ENCODE measurements around the gene GCLM.
A peak's percentile ranks its signal among the peaks of the same experiment; 100 is the strongest.

GCLM gene

GRCh38 chr1:93846206-93846991, 62.8 kb downstream of the GCLM start:
- DNase-seq (ENCODE audit: low spot score) = peak; percentile 74

- peak; percentile 31 for DNase-seq (ENCODE audit: low spot score)
Measured at GRCh38 chr1:93845538-93846205, 63.6 kb downstream of the GCLM start.

GRCh38 chr1:93844262-93845045, 64.8 kb downstream of the GCLM start:
- DNase-seq (ENCODE audit: low spot score) = peak; percentile 87

GRCh38 chr1:93842750-93843500, 66.3 kb downstream of the GCLM start:
- no peak for DNase-seq (ENCODE audit: low spot score)

GRCh38 chr1:93841771-93842170, 67.5 kb downstream of the GCLM start:
- DNase-seq (ENCODE audit: low spot score) = no peak

GRCh38 chr1:93840956-93841482, 68.2 kb downstream of the GCLM start:
- no peak for DNase-seq (ENCODE audit: low spot score)

- no peak for DNase-seq (ENCODE audit: low spot score)
Measured at GRCh38 chr1:93839753-93840152, 69.5 kb downstream of the GCLM start.

- no peak for DNase-seq (ENCODE audit: low spot score)
Measured at GRCh38 chr1:93839307-93839706, 69.9 kb downstream of the GCLM start.

GRCh38 chr1:93837961-93838360, 71.3 kb downstream of the GCLM start:
- no peak for DNase-seq (ENCODE audit: low spot score)

Data from pons (tissue), 1 donor.